HG03025 (cell line): ENCODE data around the gene MMP28.

Experiments
- ATAC-seq: cut with Tn5 transposase; IDR thresholded peaks from one replicate; pipeline ENCODE4 v1.9.1; 2021; ENCODE audit warnings: mild to moderate bottlenecking, moderate library complexity; ENCODE audit not compliant: unreplicated experiment, low FRiP score

The MMP28 gene

GRCh38 chr17:35795007-35795870 is at the start of gene MMP28:
Gene MMP28, minus strand, starts transcription at chr17:35795641. Its CDS starts 264 bp downstream, at chr17:35795377.
- no peak for ATAC-seq

GRCh38 chr17:35844547-35844946 is 49.1 kb upstream of the MMP28 start:
- ATAC-seq = no peak

- ATAC-seq = no peak
These were observed 48.3 kb upstream of the MMP28 start for GRCh38 chr17:35843698-35844097.

GRCh38 chr17:35842239-35842638 is 46.8 kb upstream of the MMP28 start:
- no peak for ATAC-seq

GRCh38 chr17:35841505-35841904 is 46.1 kb upstream of the MMP28 start:
- ATAC-seq = no peak

- no peak for ATAC-seq
These were observed 45.7 kb upstream of the MMP28 start for GRCh38 chr17:35841101-35841500.

- no peak for ATAC-seq
These were observed 29.8 kb upstream of the MMP28 start for GRCh38 chr17:35825206-35825605.

GRCh38 chr17:35821308-35821707 is 25.9 kb upstream of the MMP28 start:
- ATAC-seq = no peak

- ATAC-seq = no peak
These were observed 24.0 kb upstream of the MMP28 start for GRCh38 chr17:35819455-35819854.

GRCh38 chr17:35817196-35817595 is 21.8 kb upstream of the MMP28 start:
- ATAC-seq = no peak

- no peak for ATAC-seq
These were observed 21.3 kb upstream of the MMP28 start for GRCh38 chr17:35816723-35817122.

- no peak for ATAC-seq
These were observed 17.0 kb upstream of the MMP28 start for GRCh38 chr17:35812456-35812855.

- ATAC-seq = no peak
These were observed 16.3 kb upstream of the MMP28 start for GRCh38 chr17:35811759-35812158.

- no peak for ATAC-seq
These were observed 14.5 kb upstream of the MMP28 start for GRCh38 chr17:35809855-35810461.

- ATAC-seq = peak; percentile 95
These were observed 13.8 kb upstream of the MMP28 start, which contains the start of gene TAF15 for GRCh38 chr17:35808962-35809854. Gene TAF15, plus strand, starts transcription at chr17:35809484. Its CDS starts 86 bp downstream, at chr17:35809570.

- no peak for ATAC-seq
These were observed 13.0 kb upstream of the MMP28 start for GRCh38 chr17:35808240-35808961.

- ATAC-seq = no peak
These were observed 12.1 kb upstream of the MMP28 start for GRCh38 chr17:35807371-35808144.

GRCh38 chr17:35804658-35805192 is 9.3 kb upstream of the MMP28 start:
- ATAC-seq = no peak

GRCh38 chr17:35801583-35802224 is 6.3 kb upstream of the MMP28 start:
- ATAC-seq = no peak
